Astrocyte of the spinal cord (primary cell): Measurements from ENCODE around the gene TMEM42.
"Not testable (repeated sequence)": the region's sequence is repeated elsewhere in the genome, so short reads cannot be mapped to it uniquely, and the experiment has no call there.

Source experiments
- DNase-seq: peaks from one replicate; pipeline ENCODE4 v3.0.0; 2011; ENCODE audit warnings: low read depth, low spot score
- H3K4me3 ChIP-seq: 2 replicates; pipeline ENCODE4 v1.5.1; 2011; ENCODE audit warnings: low read depth, mild to moderate bottlenecking, low read length, moderate library complexity
- in situ Hi-C: cut with HindIII; loops from 2 replicates; pipeline ENCODE4 v1.10.0; 2017; ENCODE audit warnings: low sequenced_read_pairs
- TF ChIP-seq, protein P1 (sequence below): IDR thresholded peaks from 2 replicates; pipeline ENCODE4 v1.5.1; 2012; ENCODE audit warnings: low read depth, mild to moderate bottlenecking, low read length, inconsistent platforms

Gene TMEM42

DNA sequence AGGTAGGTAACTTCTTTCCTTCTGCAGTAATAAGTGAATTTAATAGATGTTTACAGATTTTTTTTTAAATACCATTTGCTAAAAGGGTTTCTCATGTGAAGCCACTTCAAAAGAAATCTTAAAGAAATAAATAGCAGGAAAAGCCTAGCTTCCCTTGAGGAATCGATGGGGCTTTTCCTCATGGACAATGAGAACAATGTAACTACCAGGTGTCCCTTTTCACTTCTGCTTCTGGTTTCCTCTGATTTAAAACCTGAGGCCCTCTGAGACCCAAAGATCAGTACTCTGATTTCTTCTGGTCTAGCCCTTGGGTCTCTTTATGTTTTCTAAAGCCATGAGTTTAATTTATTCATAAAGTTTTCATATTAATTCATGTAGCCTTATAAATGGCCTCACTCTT lies 13.1 kb upstream of the TMEM42 start:
- H3K4me3 ChIP-seq = no peak overlapping the region
- in situ Hi-C loops = no loop called here
- no peak for DNase-seq
- TF ChIP-seq, protein P1, sequence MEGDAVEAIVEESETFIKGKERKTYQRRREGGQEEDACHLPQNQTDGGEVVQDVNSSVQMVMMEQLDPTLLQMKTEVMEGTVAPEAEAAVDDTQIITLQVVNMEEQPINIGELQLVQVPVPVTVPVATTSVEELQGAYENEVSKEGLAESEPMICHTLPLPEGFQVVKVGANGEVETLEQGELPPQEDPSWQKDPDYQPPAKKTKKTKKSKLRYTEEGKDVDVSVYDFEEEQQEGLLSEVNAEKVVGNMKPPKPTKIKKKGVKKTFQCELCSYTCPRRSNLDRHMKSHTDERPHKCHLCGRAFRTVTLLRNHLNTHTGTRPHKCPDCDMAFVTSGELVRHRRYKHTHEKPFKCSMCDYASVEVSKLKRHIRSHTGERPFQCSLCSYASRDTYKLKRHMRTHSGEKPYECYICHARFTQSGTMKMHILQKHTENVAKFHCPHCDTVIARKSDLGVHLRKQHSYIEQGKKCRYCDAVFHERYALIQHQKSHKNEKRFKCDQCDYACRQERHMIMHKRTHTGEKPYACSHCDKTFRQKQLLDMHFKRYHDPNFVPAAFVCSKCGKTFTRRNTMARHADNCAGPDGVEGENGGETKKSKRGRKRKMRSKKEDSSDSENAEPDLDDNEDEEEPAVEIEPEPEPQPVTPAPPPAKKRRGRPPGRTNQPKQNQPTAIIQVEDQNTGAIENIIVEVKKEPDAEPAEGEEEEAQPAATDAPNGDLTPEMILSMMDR = no peak

DNA sequence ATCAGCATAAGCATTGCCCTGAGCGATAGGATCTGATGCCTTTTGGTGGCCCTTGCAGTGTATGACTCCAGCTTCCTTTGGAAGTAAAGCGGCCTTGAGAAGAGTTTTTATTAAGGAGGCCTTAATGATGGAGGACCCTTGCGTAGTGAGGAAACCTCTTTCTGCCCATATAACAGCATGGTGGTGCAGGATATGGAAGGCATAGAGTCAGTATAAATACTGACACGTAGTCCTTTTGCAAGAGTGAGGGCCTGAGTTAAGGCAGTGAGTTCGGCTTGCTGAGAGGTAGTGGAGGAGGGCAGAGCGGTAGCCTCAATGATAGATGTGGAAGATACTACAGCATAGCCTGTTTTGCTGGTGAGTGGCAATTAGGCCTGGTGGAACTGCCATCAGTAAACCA lies 5.0 kb upstream of the TMEM42 start:
- DNase-seq, H3K4me3 ChIP-seq, in situ Hi-C loops: not testable (repeated sequence)

DNA sequence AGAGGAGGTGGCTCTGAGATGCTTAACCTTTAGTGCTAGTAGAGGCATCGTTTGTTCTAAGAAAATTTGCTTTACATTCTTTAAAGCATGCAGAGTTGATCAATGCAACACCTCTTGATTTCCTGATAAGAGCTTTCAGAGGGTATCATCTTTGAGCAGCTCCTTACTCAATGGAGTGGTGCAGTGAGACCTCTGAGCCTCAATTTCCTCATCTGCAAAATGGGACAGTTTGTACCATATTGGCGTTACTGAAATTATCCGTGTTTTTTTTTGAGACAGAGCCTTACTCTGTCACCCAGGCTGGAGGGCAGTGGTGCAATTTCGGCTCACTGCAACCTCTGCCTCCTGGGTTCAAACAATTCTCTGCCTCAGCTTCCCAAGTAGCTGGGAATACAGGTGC lies 1.6 kb upstream of the TMEM42 start:
- TF ChIP-seq, protein P1 = no peak
- H3K4me3 ChIP-seq = no peak overlapping the region
- in situ Hi-C loops = no loop called here
- no peak for DNase-seq

DNA sequence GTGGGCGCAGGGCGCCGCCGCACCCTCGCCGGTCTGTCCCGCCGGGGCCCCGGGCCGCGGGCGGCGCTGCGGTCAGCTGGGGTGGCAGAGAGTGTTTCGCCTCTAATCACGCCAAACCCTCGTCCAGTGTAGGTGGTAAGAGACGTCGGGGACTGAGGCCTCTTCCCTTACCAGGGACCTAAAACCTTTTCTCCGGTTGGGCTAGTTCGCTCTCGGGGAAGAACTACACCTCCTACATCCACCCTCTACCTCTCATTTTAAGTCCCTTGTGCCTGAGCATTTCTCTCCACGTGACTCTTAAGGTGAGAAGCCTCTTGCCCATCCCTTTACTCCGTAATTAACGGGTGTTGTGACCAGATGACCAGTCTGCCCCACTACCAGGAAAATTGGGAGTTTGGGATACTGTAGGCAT lies 520 bp downstream of the TMEM42 start:
- TF ChIP-seq, protein P1 = no peak
- H3K4me3 ChIP-seq = peak overlapping the region; percentile 61
- in situ Hi-C loops = no loop called here
- DNase-seq = peak; percentile 42

DNA sequence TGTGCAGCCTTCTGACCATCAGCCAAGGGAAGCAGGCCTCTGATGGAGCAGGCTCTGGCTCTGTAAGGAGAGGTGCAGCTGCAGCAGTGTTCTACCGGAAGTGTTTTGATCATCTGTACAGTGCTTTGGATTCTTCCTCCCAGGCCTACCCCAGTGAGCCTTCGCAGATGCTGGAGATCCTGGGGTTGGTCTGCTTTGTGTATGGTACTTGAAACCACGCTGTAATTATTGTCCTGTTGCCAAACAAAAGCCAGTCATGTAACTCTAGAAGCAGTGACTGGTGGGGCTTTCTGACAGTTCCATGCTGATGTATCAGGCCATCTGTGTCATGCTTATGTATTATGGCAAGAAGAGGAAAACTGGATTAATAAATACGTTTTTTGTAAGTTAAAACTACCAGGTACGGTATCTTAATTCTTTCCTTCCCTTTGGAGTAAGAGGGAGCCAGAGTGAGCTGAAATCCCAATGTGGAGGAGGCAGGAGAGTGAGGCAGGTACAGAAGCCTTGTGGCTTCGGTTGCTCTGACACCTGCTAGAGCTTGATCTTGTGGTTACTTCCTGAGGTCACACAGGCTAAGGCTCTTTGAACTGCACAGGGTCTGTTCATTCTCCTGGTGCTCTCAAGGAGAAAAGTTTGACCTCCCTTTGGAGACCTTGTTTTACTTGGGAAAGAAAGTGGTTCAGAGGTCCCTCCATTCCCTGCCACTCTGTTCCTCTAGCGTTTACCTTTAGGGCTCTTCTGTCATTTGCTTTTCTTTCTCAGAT lies 3.7 kb downstream of the TMEM42 start:
- in situ Hi-C loops = no loop called here
- peak; percentile 13 for DNase-seq
- no peak overlapping the region for H3K4me3 ChIP-seq
- TF ChIP-seq, protein P1 = no peak

DNA sequence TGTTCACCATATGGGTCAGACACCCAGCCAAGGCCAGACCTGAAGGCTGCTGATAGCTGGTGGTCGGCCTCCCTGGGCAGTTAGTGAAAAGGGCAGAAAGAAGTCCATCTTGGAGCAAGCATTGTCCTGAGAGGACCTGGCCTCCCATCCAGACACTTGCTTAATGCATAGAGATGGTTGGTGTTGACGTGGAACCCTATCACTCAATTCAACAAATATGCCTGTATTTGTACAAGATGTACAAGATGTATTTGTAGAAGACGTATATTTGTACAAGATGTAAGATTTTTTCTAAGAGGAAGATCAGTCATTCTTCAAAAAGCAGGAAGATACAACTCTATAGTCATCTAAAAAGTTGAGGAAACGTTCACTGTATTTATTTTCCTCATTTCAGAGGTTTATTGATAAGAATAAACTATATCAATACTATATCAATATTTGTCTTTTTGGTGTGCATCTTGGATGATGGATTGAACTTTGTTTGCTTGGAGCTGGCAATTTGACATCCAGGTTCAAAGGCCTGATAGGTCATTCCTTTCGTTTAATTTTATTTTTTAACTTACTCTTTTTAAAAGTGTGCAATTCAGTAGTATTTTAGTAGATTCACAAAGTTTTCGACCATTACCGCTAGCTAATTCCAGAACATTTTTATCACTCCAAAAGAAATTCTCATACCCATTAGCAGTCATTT lies 5.9 kb downstream of the TMEM42 start:
- DNase-seq = no peak
- TF ChIP-seq, protein P1 = no peak
- in situ Hi-C loops = no loop called here
- H3K4me3 ChIP-seq = no peak overlapping the region

DNA sequence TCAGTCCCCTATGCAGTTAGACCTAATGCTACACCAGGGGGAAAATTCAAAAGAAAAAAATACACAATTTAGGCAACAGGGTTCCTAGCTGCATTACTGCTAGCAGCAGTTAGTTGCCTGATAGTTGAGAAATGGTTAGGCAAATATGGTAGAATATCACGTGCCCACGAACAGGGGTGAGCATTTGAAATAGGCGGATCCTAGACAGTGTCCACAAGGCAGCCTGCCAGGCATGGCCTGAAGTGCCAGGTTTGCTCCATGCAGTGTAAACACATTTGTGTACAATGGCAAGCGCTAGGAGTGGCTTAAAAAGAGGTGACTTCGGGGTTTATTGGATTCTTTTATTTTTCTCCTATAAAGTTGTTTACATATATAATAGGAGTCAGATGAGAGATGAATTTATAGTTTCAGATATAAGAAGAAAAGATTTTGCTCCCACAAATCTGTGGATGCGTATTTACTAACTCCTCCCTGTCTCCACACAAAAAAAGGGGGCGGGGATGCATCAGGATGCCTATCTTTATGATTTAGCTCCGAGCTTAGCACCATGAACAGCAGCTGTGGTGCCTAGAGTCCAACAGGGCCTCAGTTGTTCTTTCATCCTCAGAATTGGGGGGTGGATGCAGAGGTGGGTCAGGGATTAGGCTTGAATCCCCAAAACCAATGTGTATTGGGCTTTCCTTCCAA lies 8.8 kb downstream of the TMEM42 start:
- TF ChIP-seq, protein P1 = no peak
- no peak for DNase-seq
- no peak overlapping the region for H3K4me3 ChIP-seq
- in situ Hi-C loops = no loop called here
